OCI-LY7 (cell line): Measurements from ENCODE around the gene UBE2G2.

ENCODE experiments used
- CTCF ChIP-seq: fragments of 200-600 bp; sonication (generic); conservative IDR thresholded peaks from 2 replicates; pipeline ENCODE4 v1.5.1; 2014; ENCODE audit warnings: mild to moderate bottlenecking, antibody characterized with exemption, low read length, moderate library complexity, mixed read lengths
- EZH2phosphoT487 ChIP-seq: fragments of 200-600 bp; sonication (generic); IDR thresholded peaks from 2 replicates; pipeline ENCODE4 v1.6.1; 2018; ENCODE audit warnings: low read depth, borderline replicate concordance, mild to moderate bottlenecking, mixed run types, antibody characterized with exemption, low read length, moderate library complexity, mixed read lengths

GRCh38 chr21:44778499-44778911, 23.1 kb downstream of the UBE2G2 start:
- TF ChIP-seq EZH2phosphoT487 (no peak), CTCF (no peak)
